Measurements from ENCODE around the gene BIRC3.
A peak's percentile ranks its signal among the peaks of the same experiment; 100 is the strongest.
"Not testable (repeated sequence)": the region's sequence is repeated elsewhere in the genome, so short reads cannot be mapped to it uniquely, and the experiment has no call there.

Gene BIRC3

GRCh38 chr11:102360681-102361080, 43.4 kb downstream of the BIRC3 start:
- Histone ChIP-seq H3K27ac (ENCODE audit: low read length) (no peak overlapping the region), H3K9ac (ENCODE audit: low read depth, low read length) (no peak overlapping the region), H3K4me1 (ENCODE audit: insufficient read depth, low read length) (no peaks in the 10 kb centered on the region), H3K9me3 (ENCODE audit: insufficient read depth, low read depth, low read length) (no peaks in the 10 kb centered on the region), H3K4me3 (ENCODE audit: low read length) (no peak overlapping the region), H3K36me3 (ENCODE audit: insufficient read depth, low read depth, low read length) (peaks cover 45% of the 10 kb centered on the region), H3K27me3 (ENCODE audit: insufficient read depth, low read length) (no peaks in the 10 kb centered on the region)

DNA sequence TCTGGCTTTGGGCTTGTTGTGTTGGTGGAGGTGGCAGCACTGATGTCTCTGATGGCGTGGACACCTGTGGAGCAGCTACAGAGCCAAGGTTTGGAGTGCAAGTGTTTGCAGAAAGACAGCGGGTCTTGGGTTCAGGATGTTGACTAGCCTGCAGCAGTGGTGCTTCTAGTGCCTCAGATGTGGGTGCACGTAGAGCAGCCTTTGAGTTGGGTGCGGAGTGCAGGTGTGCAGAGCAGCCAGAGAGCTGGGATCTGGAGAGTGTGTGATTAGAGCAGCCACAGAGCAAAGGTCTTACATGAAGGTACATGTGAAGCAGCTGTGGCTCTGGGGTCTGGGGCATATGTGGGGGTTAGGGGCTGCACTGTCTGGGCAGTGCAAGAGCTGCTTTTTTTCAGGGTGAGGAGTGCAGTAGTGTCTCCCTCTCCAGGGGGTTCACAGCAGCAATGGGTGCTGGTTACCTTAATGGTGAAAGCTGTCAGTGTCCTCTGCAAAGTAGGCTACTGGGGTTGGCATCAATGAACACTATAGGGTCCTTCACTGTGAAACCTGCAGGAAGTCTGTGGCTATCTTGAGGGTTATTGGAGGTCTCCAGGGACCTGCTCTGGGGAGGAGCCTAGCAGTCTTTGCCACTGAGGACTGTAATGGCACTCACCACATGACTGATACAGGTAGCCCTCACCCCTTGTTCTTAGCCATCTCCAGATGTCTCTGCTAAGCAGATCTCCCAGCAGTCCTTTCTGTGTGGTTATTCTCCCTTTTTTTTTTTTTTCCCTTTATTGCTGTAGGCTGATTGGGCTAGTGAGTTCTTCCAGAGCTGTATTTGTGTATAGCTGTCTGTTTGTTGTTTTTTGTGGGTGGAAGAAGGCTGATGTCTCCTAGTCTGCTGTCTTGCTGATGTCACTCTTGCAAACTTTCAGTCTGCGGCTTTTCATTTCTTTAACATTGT, 44.1 kb downstream of the BIRC3 start:
- no peaks in the 10 kb centered on the region for H3K9me3 ChIP-seq (ENCODE audit: insufficient read depth, low read depth, low read length)
- H3K9ac ChIP-seq (ENCODE audit: low read depth, low read length): no peak overlapping the region
- H3K4me3 ChIP-seq (ENCODE audit: low read length): no peak overlapping the region
- H3K27me3 ChIP-seq (ENCODE audit: insufficient read depth, low read length): no peaks in the 10 kb centered on the region
- no peak overlapping the region for H3K27ac ChIP-seq (ENCODE audit: low read length)
- H3K4me1 ChIP-seq (ENCODE audit: insufficient read depth, low read length): no peaks in the 10 kb centered on the region
- peaks cover 50% of the 10 kb centered on the region for H3K36me3 ChIP-seq (ENCODE audit: insufficient read depth, low read depth, low read length)

DNA sequence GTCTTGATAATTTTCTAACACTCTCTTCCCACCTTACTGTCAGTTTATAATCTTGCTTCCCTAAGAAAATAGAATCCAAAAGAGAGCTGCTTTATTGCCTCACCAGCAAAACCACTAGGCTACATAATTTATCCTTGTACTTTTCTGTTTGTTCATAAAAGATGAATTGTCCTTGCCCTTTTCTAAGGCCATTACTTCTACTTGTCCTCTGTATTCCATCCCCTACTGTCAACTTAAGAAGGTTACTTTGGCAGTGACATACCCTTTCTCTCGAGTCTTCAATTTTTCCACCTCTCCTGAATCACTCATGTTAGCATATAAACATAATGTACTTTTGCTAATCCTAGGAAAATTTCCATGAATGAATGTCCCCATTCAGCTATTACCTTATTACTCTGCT, 47.7 kb downstream of the BIRC3 start:
- peaks cover 67% of the 10 kb centered on the region for H3K36me3 ChIP-seq (ENCODE audit: insufficient read depth, low read depth, low read length)

GRCh38 chr11:102367364-102367763, 50.1 kb downstream of the BIRC3 start:
- Histone ChIP-seq H3K4me1 (ENCODE audit: insufficient read depth, low read length) (no peaks in the 10 kb centered on the region), H3K9ac (ENCODE audit: low read depth, low read length) (no peak overlapping the region), H3K36me3 (ENCODE audit: insufficient read depth, low read depth, low read length) (peaks cover 61% of the 10 kb centered on the region), H3K9me3 (ENCODE audit: insufficient read depth, low read depth, low read length) (no peaks in the 10 kb centered on the region), H3K27ac (ENCODE audit: low read length) (no peak overlapping the region), H3K4me3 (ENCODE audit: low read length) (no peak overlapping the region), H3K27me3 (ENCODE audit: insufficient read depth, low read length) (no peaks in the 10 kb centered on the region)

More for the DNA sequence above, 47.7 kb downstream of the BIRC3 start:
- Histone ChIP-seq H3K27ac (ENCODE audit: low read length) (no peak overlapping the region), H3K4me3 (ENCODE audit: low read length) (no peak overlapping the region), H3K9ac (ENCODE audit: low read depth, low read length) (no peak overlapping the region), H3K4me1 (ENCODE audit: insufficient read depth, low read length) (no peaks in the 10 kb centered on the region), H3K9me3 (ENCODE audit: insufficient read depth, low read depth, low read length) (no peaks in the 10 kb centered on the region), H3K27me3 (ENCODE audit: insufficient read depth, low read length) (no peaks in the 10 kb centered on the region)

DNA sequence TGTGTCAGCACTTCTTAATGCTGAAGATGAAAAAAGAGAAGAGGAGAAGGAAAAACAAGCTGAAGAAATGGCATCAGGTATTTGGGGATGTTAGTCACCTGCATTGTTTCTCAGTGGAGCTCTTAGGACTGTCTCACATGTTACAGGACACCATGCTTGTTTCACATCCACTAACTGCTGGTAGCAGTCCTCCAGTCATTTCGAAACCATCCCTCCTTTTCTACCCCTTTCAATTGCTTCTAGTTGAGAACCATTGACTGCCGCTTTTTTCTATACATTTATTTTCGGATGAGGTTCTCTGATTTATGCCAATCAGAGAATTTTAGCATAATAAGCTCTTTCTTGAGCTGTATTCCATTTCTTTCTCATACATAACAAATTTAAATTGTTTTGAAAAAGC, 51.2 kb downstream of the BIRC3 start:
- Histone ChIP-seq H3K9me3 (ENCODE audit: insufficient read depth, low read depth, low read length) (no peaks in the 10 kb centered on the region), H3K4me3 (ENCODE audit: low read length) (no peak overlapping the region), H3K9ac (ENCODE audit: low read depth, low read length) (no peak overlapping the region)

DNA sequence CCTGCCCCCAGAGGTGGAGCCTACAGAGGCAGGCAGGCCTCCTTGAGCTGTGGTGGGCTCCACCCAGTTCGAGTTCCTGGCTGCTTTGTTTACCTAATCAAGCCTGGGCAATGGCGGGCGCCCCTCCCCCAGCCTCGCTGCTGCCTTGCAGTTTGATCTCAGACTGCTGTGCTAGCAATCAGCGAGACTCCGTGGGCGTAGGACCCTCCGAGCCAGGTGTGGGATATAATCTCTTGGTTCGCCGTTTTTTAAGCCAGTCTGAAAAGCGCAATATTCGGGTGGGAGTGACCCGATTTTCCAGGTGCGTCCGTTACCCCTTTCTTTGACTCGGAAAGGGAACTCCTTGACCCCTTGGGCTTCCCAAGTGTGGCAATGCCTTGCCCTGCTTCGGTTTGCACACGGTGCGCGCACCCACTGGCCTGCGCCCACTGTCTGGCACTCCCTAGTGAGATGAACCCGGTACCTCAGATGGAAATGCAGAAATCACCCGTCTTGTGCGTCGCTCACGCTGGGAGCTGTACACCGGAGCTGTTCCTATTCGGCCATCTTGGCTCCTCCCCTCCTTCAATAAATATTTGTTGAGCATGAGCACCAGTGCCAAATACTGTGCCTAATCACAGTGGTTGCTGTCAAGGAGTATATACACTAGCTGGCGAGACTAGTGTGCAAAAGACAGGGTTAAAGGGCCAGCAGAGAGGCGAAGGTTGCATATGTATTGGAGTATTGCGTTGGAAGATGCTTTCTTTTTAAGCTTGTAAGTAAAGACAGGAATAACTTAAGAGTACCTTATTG, 57.5 kb downstream of the BIRC3 start:
- H3K9ac ChIP-seq (ENCODE audit: low read depth, low read length): peak overlapping the region; percentile 74
- H3K9me3 ChIP-seq (ENCODE audit: insufficient read depth, low read depth, low read length); H3K4me1 ChIP-seq (ENCODE audit: insufficient read depth, low read length); H3K27me3 ChIP-seq (ENCODE audit: insufficient read depth, low read length): not testable (repeated sequence)
- peak overlapping the region; percentile 89 for H3K27ac ChIP-seq (ENCODE audit: low read length)
- H3K4me3 ChIP-seq (ENCODE audit: low read length): peak overlapping the region; percentile 57
- H3K36me3 ChIP-seq (ENCODE audit: insufficient read depth, low read depth, low read length): peaks cover 31% of the 10 kb centered on the region; the same call in 1 of the 2 replicates

More for the DNA sequence above, 51.2 kb downstream of the BIRC3 start:
- H3K27me3 ChIP-seq (ENCODE audit: insufficient read depth, low read length): no peaks in the 10 kb centered on the region
- H3K27ac ChIP-seq (ENCODE audit: low read length): no peak overlapping the region
- peaks cover 50% of the 10 kb centered on the region for H3K36me3 ChIP-seq (ENCODE audit: insufficient read depth, low read depth, low read length)
- H3K4me1 ChIP-seq (ENCODE audit: insufficient read depth, low read length): no peaks in the 10 kb centered on the region

- Histone ChIP-seq H3K27me3 (ENCODE audit: insufficient read depth, low read length) (no peaks in the 10 kb centered on the region), H3K36me3 (ENCODE audit: insufficient read depth, low read depth, low read length) (peaks cover 38% of the 10 kb centered on the region), H3K4me1 (ENCODE audit: insufficient read depth, low read length) (peaks cover 5% of the 10 kb centered on the region; the same call in 1 of the 2 replicates), H3K9me3 (ENCODE audit: insufficient read depth, low read depth, low read length) (no peaks in the 10 kb centered on the region), H3K9ac (ENCODE audit: low read depth, low read length) (no peak overlapping the region), H3K27ac (ENCODE audit: low read length) (no peak overlapping the region), H3K4me3 (ENCODE audit: low read length) (no peak overlapping the region)
These were observed 58.6 kb downstream of the BIRC3 start for GRCh38 chr11:102375720-102376399.

DNA sequence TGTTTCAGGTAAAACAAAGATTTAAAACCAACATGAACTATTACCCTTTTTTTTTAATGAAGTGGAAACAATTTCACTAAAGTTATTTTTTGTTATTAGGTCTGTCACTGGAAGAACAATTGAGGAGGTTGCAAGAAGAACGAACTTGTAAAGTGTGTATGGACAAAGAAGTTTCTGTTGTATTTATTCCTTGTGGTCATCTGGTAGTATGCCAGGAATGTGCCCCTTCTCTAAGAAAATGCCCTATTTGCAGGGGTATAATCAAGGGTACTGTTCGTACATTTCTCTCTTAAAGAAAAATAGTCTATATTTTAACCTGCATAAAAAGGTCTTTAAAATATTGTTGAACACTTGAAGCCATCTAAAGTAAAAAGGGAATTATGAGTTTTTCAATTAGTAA, 60.6 kb downstream of the BIRC3 start:
- H3K9me3 ChIP-seq (ENCODE audit: insufficient read depth, low read depth, low read length): no peaks in the 10 kb centered on the region
- H3K4me1 ChIP-seq (ENCODE audit: insufficient read depth, low read length): peaks cover 5% of the 10 kb centered on the region; the same call in 1 of the 2 replicates
- H3K9ac ChIP-seq (ENCODE audit: low read depth, low read length): no peak overlapping the region
- no peak overlapping the region for H3K4me3 ChIP-seq (ENCODE audit: low read length)
- H3K27ac ChIP-seq (ENCODE audit: low read length): no peak overlapping the region
- H3K27me3 ChIP-seq (ENCODE audit: insufficient read depth, low read length): no peaks in the 10 kb centered on the region
- H3K36me3 ChIP-seq (ENCODE audit: insufficient read depth, low read depth, low read length): peaks cover 40% of the 10 kb centered on the region

GRCh38 chr11:102378818-102379217, 61.5 kb downstream of the BIRC3 start:
- H3K27me3 ChIP-seq (ENCODE audit: insufficient read depth, low read length): no peaks in the 10 kb centered on the region
- no peaks in the 10 kb centered on the region for H3K9me3 ChIP-seq (ENCODE audit: insufficient read depth, low read depth, low read length)
- no peak overlapping the region for H3K9ac ChIP-seq (ENCODE audit: low read depth, low read length)
- peaks cover 40% of the 10 kb centered on the region for H3K36me3 ChIP-seq (ENCODE audit: insufficient read depth, low read depth, low read length)
- no peak overlapping the region for H3K4me3 ChIP-seq (ENCODE audit: low read length)
- no peak overlapping the region for H3K27ac ChIP-seq (ENCODE audit: low read length)
- H3K4me1 ChIP-seq (ENCODE audit: insufficient read depth, low read length): peaks cover 11% of the 10 kb centered on the region; the same call in 1 of the 2 replicates

DNA sequence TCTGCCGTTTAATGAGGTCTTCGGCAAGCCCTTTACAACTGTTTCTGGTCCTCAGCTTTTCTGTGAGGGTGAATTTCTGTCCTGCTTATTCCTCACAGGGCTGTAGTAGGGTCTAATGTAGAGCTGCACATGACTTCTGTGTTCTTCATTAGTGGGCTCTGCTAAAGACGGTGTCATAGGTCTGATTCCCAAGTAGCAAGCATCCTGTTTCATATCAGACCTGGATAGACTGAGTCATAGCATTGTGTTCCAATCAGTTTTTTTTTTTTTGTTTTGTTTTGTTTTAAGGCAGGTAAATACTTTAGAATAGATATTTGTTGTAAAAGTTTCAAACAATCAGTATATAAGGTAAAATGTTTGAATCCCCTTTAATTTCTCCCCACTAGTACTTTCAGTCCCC, 65.1 kb downstream of the BIRC3 start:
- Histone ChIP-seq H3K27me3 (ENCODE audit: insufficient read depth, low read length) (no peaks in the 10 kb centered on the region), H3K27ac (ENCODE audit: low read length) (no peak overlapping the region), H3K9me3 (ENCODE audit: insufficient read depth, low read depth, low read length) (no peaks in the 10 kb centered on the region), H3K4me1 (ENCODE audit: insufficient read depth, low read length) (peaks cover 7% of the 10 kb centered on the region; the same call in 1 of the 2 replicates), H3K36me3 (ENCODE audit: insufficient read depth, low read depth, low read length) (peaks cover 32% of the 10 kb centered on the region), H3K4me3 (ENCODE audit: low read length) (no peak overlapping the region), H3K9ac (ENCODE audit: low read depth, low read length) (no peak overlapping the region)

DNA sequence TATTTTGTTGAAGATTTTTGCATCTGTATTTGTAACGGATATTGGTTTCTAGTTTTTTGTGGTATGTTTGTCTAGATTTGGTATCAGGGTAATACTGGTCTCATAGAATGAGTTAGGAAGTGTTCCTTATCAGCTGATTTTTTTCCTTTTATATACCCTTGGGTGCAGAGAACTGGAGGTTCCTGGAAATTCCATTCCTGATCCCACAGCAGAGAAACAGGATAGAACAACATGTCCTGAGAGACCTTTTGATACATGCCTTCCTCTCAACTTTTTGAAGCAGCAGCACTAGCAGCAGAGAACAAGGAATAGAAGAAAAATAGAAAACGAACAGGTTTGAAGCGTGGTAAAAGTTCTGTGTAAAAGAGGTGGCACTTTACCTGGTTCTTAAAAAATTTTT, 66.6 kb downstream of the BIRC3 start:
- H3K36me3 ChIP-seq (ENCODE audit: insufficient read depth, low read depth, low read length): peaks cover 20% of the 10 kb centered on the region
- peaks cover 7% of the 10 kb centered on the region; the same call in 1 of the 2 replicates for H3K4me1 ChIP-seq (ENCODE audit: insufficient read depth, low read length)

More for the DNA sequence above, 66.6 kb downstream of the BIRC3 start:
- Histone ChIP-seq H3K4me3 (ENCODE audit: low read length) (no peak overlapping the region), H3K9me3 (ENCODE audit: insufficient read depth, low read depth, low read length) (no peaks in the 10 kb centered on the region), H3K27me3 (ENCODE audit: insufficient read depth, low read length) (no peaks in the 10 kb centered on the region), H3K27ac (ENCODE audit: low read length) (no peak overlapping the region), H3K9ac (ENCODE audit: low read depth, low read length) (no peak overlapping the region)

All from iPS-20b (cell line).